CMK (cell line): ENCODE measurements around the gene MNAT1.
A peak's percentile ranks its signal among the peaks of the same experiment; 100 is the strongest.

Experiments
- DNase-seq: peaks from one replicate; pipeline ENCODE4 v3.0.0-alpha.2; 2010; ENCODE audit warnings: low read depth

MNAT1 gene

GRCh38 chr14:60968099-60968498 lies 233.5 kb downstream of the MNAT1 start:
- DNase-seq, result no peak

GRCh38 chr14:60968671-60969070 lies 234.1 kb downstream of the MNAT1 start:
- DNase-seq, result no peak

- DNase-seq, result no peak
Measured at GRCh38 chr14:60970146-60970545, 235.6 kb downstream of the MNAT1 start.

- DNase-seq, result no peak
Measured at GRCh38 chr14:60971271-60971670, 236.7 kb downstream of the MNAT1 start.

GRCh38 chr14:60972295-60972694 lies 237.7 kb downstream of the MNAT1 start:
- DNase-seq, result no peak

GRCh38 chr14:60973070-60973469 lies 238.5 kb downstream of the MNAT1 start:
- no peak for DNase-seq

- DNase-seq, result no peak
Measured at GRCh38 chr14:60974090-60974651, 239.6 kb downstream of the MNAT1 start.

- no peak for DNase-seq
Measured at GRCh38 chr14:60975551-60975950, 241.0 kb downstream of the MNAT1 start.

- DNase-seq, result no peak
Measured at GRCh38 chr14:60977847-60978246, 243.3 kb downstream of the MNAT1 start.

GRCh38 chr14:60980811-60981632 lies 246.5 kb downstream of the MNAT1 start, which contains the start of the genes SLC38A6 and TRMT5:
Gene SLC38A6 (plus strand): TSS chr14:60981245. CDS start chr14:60981278, 33 bp downstream.
Gene TRMT5 (minus strand): TSS chr14:60981079. CDS start chr14:60980973, 106 bp downstream.
- DNase-seq, result peak; percentile 72

GRCh38 chr14:60981633-60982455 lies 247.3 kb downstream of the MNAT1 start:
- DNase-seq, result no peak

- no peak for DNase-seq
Measured at GRCh38 chr14:60984196-60984595, 249.6 kb downstream of the MNAT1 start.

- no peak for DNase-seq
Measured at GRCh38 chr14:60986500-60986899, 251.9 kb downstream of the MNAT1 start.

- DNase-seq, result peak; percentile 52
Measured at GRCh38 chr14:60989599-60989998, 255.0 kb downstream of the MNAT1 start.

- no peak for DNase-seq
Measured at GRCh38 chr14:60998617-60999016, 264.1 kb downstream of the MNAT1 start.

GRCh38 chr14:60999536-60999935 lies 265.0 kb downstream of the MNAT1 start:
- no peak for DNase-seq

GRCh38 chr14:61003571-61003970 lies 269.0 kb downstream of the MNAT1 start:
- no peak for DNase-seq

- DNase-seq, result no peak
Measured at GRCh38 chr14:61019537-61019936, 285.0 kb downstream of the MNAT1 start.
